HG02642 (cell line): ENCODE measurements around the gene NSUN4.
A peak's percentile ranks its signal among the peaks of the same experiment; 100 is the strongest.
"Not testable (repeated sequence)": the region's sequence is repeated elsewhere in the genome, so short reads cannot be mapped to it uniquely, and the experiment has no call there.

Source experiments
- ATAC-seq: cut with Tn5 transposase; IDR thresholded peaks from one replicate; pipeline ENCODE4 v1.9.1; 2021; ENCODE audit warnings: mild to moderate bottlenecking; ENCODE audit not compliant: unreplicated experiment, poor library complexity

Gene NSUN4

DNA sequence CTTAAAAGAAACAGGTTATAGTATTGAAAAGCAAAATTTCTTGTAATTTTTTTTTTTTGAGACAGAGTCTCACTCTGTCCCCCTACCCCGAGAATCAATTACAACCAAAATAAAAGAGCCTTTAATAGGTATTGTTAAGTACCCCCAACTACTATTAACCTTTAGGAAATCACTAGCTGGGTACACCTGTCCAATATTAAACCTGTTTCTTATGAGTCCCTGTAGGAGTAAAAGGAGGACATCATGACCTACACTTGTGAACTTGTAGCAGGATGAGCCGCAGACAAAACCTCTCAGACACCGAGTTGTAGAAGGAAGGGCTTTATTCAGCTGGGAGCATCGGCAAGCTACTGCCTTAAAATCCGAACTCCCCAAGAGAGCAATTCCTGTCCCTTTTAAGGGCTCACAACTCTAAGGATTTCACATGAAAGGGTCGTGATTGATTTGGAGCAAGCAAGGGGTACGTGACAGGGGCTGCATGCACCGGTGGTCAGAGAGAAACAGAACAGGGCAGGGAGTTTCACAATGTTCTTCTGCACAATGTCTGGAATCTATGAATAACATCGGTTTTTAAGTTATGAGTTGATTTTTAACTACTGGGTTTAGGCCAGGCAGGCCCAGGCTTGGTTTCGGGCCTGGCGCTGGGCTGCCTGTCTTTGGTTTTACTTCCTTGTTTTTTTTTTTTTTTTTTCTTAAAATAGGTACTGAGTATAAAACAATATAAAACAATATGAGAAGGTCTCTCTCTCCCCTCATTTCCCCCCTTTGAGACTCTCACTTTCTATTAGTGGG lies 15.1 kb upstream of the NSUN4 start:
- not testable (repeated sequence) for ATAC-seq

DNA sequence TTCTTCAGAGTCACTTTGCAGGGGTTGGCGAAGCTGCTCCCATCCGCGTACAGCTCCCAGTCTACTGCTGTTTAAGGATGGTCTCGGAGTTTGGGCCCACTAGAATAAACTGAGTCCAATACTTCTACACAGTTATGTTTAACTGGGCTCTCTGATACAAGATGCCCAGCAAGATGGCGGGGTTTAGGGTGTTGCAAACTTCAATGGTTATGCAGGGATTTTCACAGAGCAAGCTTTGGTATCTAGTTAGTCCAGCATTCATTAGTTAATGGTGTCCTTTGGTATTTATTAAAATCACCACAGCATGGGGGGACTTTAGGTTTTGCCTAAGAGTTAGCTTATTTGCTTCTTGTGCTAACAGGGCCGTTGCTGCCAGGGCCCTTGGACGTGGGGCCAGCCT lies 12.4 kb upstream of the NSUN4 start:
- ATAC-seq = not testable (repeated sequence)

DNA sequence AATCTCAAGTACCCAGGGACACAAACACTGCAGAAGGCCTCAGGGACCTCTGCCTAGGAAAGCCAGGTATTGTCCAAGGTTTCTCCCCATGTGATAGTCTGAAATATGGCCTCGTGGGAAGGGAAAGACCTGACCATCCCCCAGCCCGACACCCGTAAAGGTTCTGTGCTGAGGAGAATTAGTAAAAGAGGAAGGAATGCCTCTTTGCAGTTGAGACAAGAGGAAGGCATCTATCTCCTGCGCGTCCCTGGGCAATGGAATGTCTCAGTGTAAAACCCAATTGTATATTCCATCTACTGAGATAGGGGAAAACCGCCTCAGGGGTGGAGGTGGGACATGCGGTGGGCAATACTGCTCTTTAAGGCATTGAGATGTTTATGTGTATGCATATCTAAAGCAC lies 10.8 kb upstream of the NSUN4 start:
- ATAC-seq = not testable (repeated sequence)

DNA sequence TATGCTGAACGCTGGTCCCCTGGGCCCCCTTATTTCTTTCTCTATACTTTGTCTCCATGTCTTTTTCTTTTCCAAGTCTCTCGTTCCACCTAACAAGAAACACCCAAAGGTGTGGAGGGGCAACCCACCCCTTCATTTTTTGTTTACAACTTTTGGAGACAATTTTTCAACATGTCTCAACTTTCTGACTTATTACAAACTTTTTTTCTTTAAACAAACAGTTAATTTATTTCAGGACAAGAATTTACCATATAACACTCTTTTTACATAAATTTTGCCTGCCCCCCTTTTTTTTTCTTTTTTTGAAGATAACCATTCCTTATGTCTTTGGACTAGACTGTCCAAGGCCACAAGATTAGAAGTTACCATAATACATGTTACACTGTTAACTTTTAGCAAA lies 10.2 kb upstream of the NSUN4 start:
- not testable (repeated sequence) for ATAC-seq

DNA sequence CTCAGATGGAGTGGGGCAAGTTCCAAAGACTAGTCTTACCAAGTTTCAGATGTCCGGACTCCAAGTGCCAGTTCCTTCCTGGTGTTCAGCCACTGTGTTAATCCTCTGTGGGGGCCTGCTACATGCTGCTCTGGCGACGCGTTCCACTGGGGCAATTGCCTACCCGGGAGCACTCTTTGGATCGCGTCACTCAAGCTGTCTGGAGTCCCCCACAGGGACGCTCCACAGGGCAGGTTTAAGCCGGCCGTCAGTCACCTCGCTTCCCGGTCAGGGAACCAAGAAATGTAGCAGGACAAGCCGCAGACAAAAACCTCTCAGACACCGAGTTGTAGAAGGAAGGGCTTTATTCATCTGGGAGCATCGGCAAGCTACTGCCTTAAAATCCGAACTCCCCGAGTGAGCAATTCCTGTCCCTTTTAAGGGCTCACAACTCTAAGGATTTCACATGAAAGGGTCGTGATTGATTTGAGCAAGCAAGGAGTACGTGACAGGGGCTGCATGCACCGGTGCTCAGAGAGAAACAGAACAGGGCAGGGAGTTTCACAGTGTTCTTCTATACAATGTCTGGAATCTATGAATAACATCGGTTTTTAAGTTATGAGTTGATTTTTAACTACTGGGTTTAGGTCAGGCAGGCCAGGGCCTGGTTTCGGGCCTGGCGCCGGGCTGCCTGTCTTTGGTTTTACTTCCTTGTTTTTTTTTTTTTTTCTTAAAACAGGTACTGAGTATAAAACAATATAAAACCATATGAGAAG lies 8.6 kb upstream of the NSUN4 start:
- peak; percentile 49 for ATAC-seq

DNA sequence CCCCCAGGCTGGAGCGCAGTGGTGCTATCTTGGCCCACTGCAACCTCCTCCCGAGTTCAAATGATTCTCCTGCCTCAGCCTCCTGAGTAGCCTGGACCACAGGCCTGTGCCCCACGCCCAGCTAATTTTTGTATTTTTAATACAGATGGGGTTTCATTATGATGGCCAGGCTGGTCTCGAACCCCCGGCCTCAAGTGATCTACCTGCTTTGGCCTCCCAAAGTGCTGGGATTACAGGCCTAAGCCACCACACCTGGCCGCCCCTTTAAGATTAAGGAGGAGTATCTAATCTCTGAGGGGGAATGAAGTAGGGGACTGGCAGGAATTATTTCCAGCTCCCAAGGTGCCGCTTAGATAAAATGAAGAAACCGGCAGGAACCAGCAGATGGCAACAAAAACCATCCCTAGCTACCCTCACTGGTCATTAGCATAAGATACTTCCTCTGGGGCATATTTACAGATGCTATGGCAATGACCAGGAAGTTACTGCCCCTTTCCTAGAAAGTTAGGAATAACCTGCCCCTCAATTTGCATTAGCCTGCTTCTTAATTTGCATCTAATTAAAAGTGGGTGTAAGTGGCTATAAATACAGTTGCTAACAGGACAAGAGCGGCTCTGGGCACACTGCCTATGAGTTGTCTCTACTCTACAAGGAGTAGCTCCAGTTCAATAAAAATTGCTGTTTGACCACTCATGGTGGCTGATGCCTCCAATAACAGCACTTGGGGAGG lies 7.1 kb upstream of the NSUN4 start:
- peak; percentile 46 for ATAC-seq

DNA sequence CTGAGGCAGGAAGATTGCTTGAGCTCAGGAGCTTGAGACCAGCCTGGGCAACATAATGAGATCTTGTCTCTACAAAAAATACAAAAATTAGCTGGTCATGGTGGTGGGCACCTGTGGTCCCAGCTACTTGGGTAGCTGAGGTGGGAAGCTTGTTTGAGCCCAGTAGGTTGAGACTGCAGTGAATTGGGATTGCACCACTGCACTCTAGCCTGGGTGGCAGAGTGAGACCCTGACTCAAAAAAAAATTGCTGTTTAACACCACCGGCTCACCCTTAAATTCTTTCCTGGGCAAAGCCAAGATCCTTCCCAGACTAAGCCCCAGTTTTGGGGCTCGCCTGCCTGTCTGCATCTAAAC lies 6.6 kb upstream of the NSUN4 start:
- ATAC-seq = peak; percentile 2

DNA sequence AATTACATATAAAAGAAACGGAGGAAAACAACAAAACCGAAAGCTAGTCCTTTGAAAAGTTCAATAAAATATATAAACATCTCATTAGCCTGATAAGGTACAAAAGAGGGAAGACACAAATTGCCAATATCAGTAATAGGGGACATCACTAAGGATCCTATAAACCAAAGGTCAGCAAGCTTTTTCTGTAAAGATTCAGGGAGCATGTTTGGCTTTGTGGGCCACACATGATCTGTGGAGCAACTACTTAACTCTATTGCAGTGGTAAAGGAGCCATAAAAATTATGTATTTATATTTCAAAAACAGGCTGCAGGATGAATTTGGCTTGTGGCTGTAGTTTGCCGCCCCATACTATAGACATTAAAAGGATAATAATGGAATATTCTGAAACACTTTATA lies 5.5 kb upstream of the NSUN4 start:
- no peak for ATAC-seq

DNA sequence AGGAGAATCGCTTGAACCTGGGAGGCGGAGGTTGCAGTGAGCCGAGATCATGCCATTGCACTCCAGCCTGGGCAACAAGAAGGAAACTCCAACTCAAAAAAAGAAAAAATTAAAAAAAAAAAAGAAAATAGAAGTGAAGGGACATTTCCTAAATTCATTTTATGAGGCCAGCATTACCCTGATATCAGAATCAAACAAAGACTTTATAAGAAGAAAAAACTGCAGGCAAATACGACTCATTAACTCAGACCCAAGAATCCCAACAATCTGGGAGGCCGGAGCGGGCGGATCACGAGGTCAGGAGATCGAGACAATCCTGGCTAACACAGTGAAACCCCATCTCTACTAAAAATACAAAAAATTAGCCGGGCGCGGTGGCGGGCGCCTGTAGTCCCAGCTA lies 3.2 kb upstream of the NSUN4 start:
- not testable (repeated sequence) for ATAC-seq

DNA sequence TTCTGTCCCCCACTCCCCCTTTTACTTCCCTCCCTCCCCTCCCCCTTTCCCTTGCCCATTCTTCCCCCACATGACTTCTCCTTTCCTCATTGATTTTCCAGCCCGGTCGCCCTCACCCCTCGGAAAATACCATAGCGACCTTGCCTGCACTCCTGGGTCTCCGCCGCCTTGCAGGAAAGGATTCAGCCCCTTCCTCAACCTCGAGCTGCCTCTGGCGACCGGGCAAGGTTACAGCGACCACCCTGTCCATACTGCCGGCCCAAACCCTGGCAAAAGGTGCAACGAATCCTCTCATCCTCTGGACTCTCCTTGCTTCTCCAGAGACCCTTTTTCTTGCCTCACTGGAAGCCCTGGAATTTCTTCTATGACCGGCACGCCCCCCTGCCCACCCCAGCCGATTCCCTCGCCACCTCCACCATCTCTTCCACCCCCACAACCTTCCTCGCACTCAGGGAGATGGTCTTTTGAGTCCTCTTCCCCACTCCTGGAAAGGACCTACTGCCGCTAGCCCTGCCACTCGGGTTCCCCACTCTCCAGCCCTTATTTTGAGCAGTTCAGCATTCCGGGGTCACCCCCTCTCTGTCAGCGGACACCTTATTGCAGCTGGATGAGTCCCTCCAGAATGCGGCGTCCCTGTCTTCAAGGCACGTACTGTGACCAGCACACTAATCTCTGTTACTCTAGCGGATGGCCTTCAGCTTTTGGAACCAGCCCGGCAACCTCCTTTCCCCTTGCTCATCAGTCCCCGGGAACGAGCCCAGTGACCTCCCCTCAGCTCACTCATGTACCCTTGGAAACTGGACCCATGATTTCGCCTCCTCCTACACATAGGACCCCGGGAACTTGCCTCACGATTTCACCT lies 846 bp downstream of the NSUN4 start:
- ATAC-seq = no peak

DNA sequence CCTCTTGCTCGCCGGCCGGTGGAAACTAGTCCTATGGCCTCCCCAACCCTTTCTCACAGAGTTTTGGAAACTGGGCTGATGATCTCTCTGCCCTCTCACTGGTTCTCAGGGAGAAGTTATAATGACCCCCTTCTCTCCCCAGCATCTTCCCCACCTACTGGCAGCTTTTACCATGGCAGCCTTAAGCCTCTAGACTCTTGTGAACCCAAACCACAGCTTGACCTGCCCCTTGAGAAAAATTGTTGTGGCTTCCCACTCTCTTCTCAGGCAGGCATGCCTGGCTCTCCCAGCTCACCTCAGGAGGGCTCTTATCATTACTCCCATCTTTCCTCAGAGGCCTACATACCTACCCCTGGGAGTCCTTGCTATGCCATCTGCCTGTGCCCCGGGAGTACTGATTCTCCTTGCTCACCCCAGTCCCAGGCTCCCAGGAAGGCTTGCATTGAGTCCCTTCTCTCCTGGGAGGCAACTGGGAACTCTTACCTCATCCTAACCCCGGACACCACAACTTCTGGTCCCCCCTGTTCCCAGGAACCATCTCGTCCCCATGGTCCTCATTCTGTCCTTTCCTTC lies 1.6 kb downstream of the NSUN4 start:
- ATAC-seq = no peak

DNA sequence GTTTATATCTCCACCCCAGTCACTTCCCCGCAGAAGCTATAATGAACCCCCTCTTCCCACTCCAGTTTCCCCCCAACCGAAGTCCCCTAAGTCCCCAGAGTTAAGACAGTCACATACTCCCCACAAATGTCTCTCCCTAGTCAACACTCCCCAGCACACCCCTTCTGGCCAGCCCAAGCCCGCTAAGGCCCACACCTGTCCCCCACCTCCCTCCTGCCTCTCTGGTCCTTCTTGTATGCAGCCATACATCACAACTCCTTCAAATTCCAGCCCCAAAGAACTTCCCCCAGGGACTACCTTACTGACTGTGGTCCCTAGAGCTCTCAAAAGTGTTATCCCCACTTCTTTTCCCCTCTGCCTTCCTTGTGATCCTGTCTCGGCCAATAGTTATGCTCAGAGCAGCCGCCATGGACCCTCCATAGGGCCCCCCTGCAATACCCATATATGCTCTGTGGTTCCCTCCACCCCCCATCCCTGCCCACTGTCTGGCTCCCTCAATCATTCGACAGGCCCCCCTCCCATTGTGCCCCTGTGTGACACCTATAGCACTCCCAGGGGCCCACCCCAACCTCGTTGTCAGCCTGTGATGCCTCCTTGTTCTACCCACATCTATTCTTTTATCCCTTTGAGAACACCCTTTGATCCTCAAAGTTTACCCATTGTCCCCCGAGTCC lies 2.2 kb downstream of the NSUN4 start:
- ATAC-seq = no peak

DNA sequence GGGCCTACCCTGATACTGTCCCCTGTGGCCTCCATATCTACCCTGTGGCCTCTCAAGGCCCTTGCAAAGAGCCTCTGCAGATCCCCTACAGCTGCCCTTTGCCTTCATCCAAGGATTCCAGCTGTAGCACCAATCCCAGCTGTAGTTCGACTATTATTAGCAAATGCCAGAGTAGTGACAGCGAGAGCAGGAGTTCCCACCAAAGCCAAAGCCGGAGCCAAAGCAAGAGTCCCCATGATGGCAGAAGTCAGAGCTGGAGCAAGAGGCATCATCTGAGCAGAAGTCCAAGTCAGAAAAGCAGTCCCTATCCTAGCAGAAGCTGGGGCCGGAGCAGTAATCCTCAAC lies 2.7 kb downstream of the NSUN4 start:
- no peak for ATAC-seq

DNA sequence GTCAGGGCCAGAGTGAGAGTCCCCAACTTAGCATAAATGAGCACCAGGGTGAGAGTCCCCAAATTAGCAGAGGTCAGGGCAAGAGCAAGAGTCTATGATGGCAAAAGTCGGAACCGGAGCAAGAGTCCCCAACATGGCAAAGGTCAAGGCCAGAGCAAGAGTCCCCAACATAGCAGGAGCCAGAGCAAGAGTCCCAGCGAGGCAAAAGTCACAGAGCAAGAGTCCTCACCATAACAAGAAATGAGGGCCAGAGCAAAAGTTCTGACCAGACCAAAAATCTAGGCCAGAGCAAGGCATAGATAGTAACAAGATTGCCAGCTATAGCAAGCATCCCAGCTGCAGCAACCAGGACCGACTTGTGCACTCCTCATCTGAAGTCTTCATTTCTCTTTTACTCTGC lies 3.1 kb downstream of the NSUN4 start:
- no peak for ATAC-seq

DNA sequence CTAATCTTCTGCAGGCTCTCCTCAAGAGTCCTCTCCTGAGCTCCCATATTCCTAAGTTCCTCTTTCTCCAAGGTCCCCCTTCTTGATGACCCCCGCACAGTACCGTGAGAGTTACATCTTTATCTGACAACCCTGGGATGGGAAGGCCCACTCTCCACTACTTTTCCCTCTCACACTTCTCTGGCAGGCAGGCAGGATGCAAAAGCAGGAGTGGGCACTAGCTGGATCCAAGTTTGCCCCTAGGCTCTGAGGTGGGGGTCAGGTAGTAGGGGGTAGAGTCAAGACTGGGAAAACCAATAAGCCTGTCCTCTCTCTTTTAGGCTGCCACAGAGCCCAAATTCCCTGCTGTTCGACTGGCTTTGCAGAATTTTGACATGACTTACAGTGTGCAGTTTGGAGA lies 3.9 kb downstream of the NSUN4 start:
- ATAC-seq = no peak

DNA sequence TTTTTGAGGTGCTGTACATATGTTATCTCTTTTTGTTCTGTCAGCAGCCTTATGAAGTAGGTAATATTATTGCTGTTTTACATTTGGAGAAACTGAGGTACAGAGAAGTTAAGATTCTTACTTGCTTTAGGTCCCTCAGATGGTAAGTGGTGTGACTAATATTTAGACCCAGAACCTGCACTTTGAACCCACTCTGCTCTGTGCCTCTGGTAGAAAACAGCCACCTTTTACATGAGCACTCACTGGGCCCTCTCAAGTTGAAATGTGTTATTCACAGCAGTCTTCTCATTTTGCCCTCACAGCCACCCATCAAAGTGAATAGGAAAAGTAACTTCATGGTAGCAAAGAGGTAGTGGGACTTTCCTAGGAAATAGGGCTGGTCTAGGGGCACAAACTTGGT lies 4.7 kb downstream of the NSUN4 start:
- no peak for ATAC-seq

DNA sequence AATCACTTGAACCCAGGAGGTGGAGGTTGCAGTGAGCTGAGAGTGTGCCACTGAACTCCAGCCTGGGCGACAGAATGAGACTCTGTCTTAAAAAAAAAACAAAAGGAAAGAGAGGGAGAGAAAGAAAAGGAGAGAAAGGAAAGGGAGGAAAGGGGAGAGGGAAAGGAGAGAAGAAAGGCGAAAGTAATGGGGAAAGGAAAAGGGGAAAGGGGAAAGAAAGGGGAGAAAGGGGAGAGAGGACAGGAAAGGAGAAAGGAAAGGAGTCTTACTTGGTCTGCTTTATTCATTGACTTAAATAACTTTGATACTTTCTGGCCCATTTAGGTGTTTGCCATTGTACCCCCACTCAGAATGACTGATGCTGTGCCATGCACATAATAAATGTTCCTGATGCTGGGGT lies 11.8 kb downstream of the NSUN4 start:
- ATAC-seq = no peak

DNA sequence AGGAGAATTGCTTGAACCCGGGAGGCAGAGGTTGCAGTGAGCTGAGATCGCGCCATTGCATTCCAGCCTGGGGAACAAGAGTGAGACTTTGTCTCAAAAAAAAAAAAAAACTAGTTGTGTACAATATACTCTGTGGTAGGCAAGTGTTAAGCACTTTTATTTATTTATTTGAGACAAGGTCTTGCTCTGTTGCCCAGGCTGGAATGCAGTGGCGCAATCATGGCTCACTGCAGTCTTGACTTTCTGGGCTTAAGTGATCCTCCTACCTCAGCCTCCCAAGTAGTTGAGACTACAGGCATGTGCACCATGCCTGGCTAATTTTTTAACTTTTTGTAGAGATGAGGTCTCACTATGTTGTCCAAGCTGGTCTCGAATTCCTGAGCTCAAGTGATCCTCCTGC lies 15.3 kb downstream of the NSUN4 start:
- ATAC-seq = not testable (repeated sequence)

DNA sequence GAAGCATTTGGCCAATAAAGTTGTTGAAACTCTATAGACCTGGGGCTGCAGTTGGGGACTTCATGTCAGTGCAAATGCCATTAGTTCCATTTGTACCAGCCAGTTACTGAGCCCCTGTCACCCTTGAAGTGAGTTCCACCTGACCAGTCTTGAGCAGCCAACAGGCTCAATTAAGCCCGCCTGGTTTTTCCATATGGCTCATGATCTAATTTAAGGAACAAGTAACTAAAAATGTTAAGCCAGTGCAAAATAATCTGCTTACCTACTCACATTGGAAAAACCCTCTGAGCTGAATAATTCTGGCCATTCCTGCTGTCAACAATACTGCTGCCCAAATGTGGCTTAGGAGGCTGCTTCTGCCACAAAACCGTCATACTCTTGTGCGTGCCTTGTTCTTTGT lies 21.6 kb downstream of the NSUN4 start:
- ATAC-seq = no peak

DNA sequence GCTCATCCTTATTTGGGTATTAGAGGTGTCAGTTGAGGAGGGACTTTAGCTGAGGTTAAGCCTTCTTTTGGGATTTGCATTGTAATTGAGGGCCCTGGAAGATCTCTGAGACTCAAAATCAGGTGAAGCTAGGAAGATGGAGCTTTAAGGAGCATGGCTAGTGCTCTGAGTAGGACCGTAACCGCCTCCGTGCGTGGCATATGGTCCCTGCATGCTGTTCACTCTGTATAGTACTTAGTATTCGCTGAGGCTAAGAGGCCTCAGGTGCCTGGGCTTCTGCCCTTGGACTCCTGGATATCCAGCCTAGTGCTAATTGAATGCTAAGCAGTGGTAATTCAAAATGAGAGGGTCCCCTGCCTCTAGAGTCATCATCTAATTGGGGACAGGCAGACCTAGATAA lies 22.5 kb downstream of the NSUN4 start:
- ATAC-seq = no peak
